H1 (cell line): ENCODE results near the gene TNNI2.

Experiments used
- EZH2 ChIP-seq: fragments of 200-600 bp; sonication (generic); IDR thresholded peaks from 2 replicates; pipeline ENCODE4 v1.7.1; 2012; ENCODE audit warnings: low read depth, mild to moderate bottlenecking, moderate library complexity, low read length, inconsistent platforms; ENCODE audit not compliant: severe bottlenecking
- POLR2A ChIP-seq, 2 experiments: IDR thresholded peaks; 1 replicate in 1 of 2; 2 replicates in 1 of 2; pipeline ENCODE4 v1.6.1; 2011; ENCODE audit warnings: low read depth in 2 of 2, low read length in 2 of 2, mild to moderate bottlenecking in 2 of 2; ENCODE audit errors: control extremely low read depth in 1 of 2

GRCh38 chr11:1832211-1832919 is 6.4 kb upstream of the TNNI2 start:
- peak; percentile 20 for TF ChIP-seq EZH2
- TF ChIP-seq POLR2A (IDR thresholded peaks at IDR 0.05; ENCODE audit: control extremely low read depth in 1 of 2, low read depth in 2 of 2, low read length in 2 of 2): no peak
